Thyroid gland (tissue), 4 donors: ENCODE measurements around the gene LYRM4. TPM values are rescaled to one million over a fixed set of nuclear protein-coding genes. Genes with fewer than 3 reads are reported as not detected.

Source experiments
- DNase-seq, 2 donors: peaks; one replicate each; pipeline ENCODE4 v3.0.0-alpha.2; 2019
- H3K27ac ChIP-seq, 3 donors: fragments of 200-600 bp; sonication (generic); 1 replicate in 2 of 3; 2 replicates in 1 of 3; pipeline ENCODE4 v1.5.1; 2016 to 2019; ENCODE audit warnings: mild to moderate bottlenecking in 1 of 3, moderate library complexity in 1 of 3
- H3K27me3 ChIP-seq: fragments of 200-600 bp; sonication (generic); one replicate; pipeline ENCODE4 v1.5.1; 2019
- H3K36me3 ChIP-seq, 2 donors: fragments of 200-600 bp; sonication (generic); one replicate each; pipeline ENCODE4 v1.5.1; 2016 to 2019
- H3K4me1 ChIP-seq, 2 donors: fragments of 200-600 bp; sonication (generic); one replicate each; pipeline ENCODE4 v1.5.1; 2017 to 2019
- H3K4me3 ChIP-seq, 3 donors: fragments of 200-600 bp; sonication (generic); replicated peaks in 1 of 3; 1 replicate in 2 of 3; 2 replicates in 1 of 3; pipeline ENCODE4 v1.5.1; 2016; ENCODE audit warnings: mild to moderate bottlenecking in 1 of 3
- H3K9me3 ChIP-seq: fragments of 200-600 bp; sonication (generic); one replicate; pipeline ENCODE4 v1.5.1; 2017
- POLR2A ChIP-seq, 2 donors: fragments of 450-650 bp; IDR thresholded peaks; one replicate each; pipeline ENCODE4 v1.6.1; 2017; ENCODE audit warnings: antibody characterized with exemption in 2 of 2, mild to moderate bottlenecking in 2 of 2, moderate library complexity in 1 of 2
- WGBS, 2 donors: methylation state at CpG; one replicate each; pipeline ENCODE4 v1.1.5; 2017; 5-methylcytosine and 5-hydroxymethylcytosine counted together
- intact Hi-C: fragments of 100-400 bp; cut with DNase I; formaldehyde crosslinking; loops from one replicate; pipeline ENCODE4 v1.15.1; 2023
- total RNA-seq, 4 donors: library from RNA; depleted of rRNA; stranded (reverse); fragments of >200 nt; gene quantifications; one replicate each; pipeline ENCODE4 v1.2.3, GENCODE V29; 2016
- TF ChIP-seq, protein P1 (sequence below), 6 experiments: fragments of 200-600 bp in 3 of 6; fragments of 450-650 bp in 3 of 6; sonication (generic) in 3 of 6; IDR thresholded peaks; one replicate each; pipeline ENCODE4 v1.5.1; 2016 to 2019; ENCODE audit warnings: antibody characterized with exemption in 6 of 6, mild to moderate bottlenecking in 2 of 6, inconsistent platforms in 1 of 6, moderate library complexity in 1 of 6

Gene LYRM4
- total RNA-seq, 4 donors from 2014 or later: 26.7 to 32.2 (median 29.5) TPM

DNA sequence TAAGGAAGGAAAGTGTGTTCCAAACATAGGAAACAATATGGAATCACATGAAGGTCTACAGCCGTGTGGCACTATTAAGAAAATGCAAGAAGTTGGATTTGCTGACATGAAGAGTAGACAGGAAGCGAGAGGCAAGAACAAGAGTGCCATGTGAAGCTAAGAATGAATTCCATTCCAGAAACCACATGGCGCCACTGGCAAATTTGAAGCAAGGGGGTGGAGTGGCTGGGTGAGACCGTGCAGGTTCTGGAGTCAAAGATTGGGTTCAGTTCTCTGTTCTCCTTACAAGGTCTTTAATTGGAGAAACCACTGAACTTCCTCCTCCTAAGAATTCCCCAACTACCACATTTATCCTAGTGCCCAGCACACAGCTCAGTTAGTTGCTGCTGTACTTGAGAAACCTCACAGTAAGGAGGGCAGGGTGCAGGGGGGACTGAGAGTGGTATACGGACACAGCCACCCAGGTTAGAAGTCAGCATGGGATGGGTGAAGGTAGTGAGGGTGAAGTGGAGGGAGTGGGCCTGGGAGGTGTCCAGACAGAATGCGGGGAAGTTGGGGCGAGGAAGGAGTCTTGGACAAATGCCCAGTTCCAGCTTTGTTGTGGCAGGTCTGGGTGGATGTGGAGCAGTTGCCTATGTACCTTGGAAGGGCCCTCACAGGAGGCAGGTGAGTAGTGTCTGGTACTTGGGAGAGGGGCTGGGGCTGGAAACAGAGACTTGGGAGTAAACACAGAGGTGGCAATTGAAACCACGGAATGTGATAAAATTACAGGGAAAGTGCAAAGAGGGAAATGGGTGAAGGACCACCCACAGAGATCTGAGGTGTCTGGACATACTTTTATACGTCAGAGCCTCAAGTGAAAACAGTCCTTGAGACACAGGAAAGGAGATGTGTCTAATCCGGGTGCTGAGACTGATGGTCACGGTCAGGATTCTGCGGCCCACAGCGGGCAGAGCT is 14.3 kb downstream of the LYRM4 start:
- intact Hi-C loops: no loop called here
- 71 to 74% methylated on average over 13 of the region's 13 CpGs for WGBS, 2 donors

DNA sequence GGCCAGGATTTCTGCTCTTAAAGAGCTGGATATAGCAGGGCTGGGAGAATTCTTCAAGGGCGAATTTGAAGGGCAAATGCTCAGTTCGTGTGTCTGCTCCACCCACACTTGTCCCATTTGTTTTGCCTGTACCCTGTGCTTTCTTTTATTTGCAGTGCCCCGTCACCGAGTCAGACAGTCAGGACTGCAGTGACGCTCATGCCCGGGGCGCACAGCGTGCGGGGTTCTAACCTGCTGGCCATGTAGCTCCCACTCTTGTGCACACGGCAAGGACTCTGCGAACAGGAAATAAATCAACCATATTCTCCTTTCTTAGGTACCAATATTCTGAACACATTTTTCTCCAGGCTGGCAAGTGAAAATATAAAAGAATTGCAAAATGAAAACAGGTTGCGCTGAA is 17.7 kb downstream of the LYRM4 start:
- DNase-seq: no peak
- WGBS, 2 donors: 85 to 88% methylated on average over 12 of the region's 12 CpGs
- H3K4me3 ChIP-seq: no peak overlapping the region
- no peaks in the 10 kb centered on the region for H3K9me3 ChIP-seq
- peaks cover 0 to 7% of the 10 kb centered on the region in 2 donors for H3K4me1 ChIP-seq
- intact Hi-C loops: no loop called here
- no peak overlapping the region for H3K27ac ChIP-seq
- H3K36me3 ChIP-seq: no peaks in the 10 kb centered on the region
- TF ChIP-seq POLR2A (IDR thresholded peaks at IDR 0.05): no peak
- TF ChIP-seq, protein P1, sequence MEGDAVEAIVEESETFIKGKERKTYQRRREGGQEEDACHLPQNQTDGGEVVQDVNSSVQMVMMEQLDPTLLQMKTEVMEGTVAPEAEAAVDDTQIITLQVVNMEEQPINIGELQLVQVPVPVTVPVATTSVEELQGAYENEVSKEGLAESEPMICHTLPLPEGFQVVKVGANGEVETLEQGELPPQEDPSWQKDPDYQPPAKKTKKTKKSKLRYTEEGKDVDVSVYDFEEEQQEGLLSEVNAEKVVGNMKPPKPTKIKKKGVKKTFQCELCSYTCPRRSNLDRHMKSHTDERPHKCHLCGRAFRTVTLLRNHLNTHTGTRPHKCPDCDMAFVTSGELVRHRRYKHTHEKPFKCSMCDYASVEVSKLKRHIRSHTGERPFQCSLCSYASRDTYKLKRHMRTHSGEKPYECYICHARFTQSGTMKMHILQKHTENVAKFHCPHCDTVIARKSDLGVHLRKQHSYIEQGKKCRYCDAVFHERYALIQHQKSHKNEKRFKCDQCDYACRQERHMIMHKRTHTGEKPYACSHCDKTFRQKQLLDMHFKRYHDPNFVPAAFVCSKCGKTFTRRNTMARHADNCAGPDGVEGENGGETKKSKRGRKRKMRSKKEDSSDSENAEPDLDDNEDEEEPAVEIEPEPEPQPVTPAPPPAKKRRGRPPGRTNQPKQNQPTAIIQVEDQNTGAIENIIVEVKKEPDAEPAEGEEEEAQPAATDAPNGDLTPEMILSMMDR (IDR thresholded peaks at IDR 0.05): no peak
- H3K27me3 ChIP-seq: no peaks in the 10 kb centered on the region

More for the DNA sequence above, 14.3 kb downstream of the LYRM4 start:
- TF ChIP-seq POLR2A (IDR thresholded peaks at IDR 0.05): no peak
- TF ChIP-seq, protein P1 (IDR thresholded peaks at IDR 0.05): no peak
- DNase-seq: peak in 1 of 2 donors; percentile 8
- Histone ChIP-seq H3K36me3 (no peaks in the 10 kb centered on the region), H3K27ac (no peak overlapping the region), H3K9me3 (no peaks in the 10 kb centered on the region), H3K4me1 (peaks cover 0 to 7% of the 10 kb centered on the region in 2 donors), H3K4me3 (no peak overlapping the region), H3K27me3 (no peaks in the 10 kb centered on the region)

DNA sequence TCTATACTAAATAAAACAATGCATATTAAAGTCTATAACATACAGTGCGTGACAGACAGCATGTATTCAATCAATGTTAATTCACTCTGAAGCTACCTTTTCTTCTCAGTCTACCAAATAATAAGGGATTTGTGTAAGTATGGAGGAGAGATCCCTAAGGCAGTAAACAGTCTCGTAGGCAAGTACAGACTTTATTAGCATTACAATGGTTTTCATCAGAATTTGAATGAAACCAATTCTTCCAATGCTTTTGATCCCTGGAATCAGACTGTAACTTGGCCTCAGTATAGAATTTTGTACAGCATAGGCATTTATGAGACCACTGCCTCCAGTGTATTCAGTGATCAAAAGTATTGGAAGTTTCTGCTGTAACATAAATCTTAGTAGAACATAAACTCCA is 19.5 kb downstream of the LYRM4 start:
- intact Hi-C loops: no loop called here
- Histone ChIP-seq H3K4me3 (no peak overlapping the region), H3K9me3 (no peaks in the 10 kb centered on the region), H3K4me1 (peaks cover 0 to 2% of the 10 kb centered on the region in 2 donors), H3K36me3 (no peaks in the 10 kb centered on the region), H3K27me3 (no peaks in the 10 kb centered on the region), H3K27ac (no peak overlapping the region)
- TF ChIP-seq, protein P1 (IDR thresholded peaks at IDR 0.05): no peak
- TF ChIP-seq POLR2A (IDR thresholded peaks at IDR 0.05): no peak
- WGBS, 2 donors: 94 to 97% methylated on average over 2 of the region's 2 CpGs
- DNase-seq: no peak

GRCh38 chr6:5238336-5238735 is 22.4 kb downstream of the LYRM4 start:
- H3K4me1 ChIP-seq: no peaks in the 10 kb centered on the region
- peaks cover 0 to 3% of the 10 kb centered on the region in 2 donors for H3K36me3 ChIP-seq
- no peak overlapping the region for H3K4me3 ChIP-seq
- 95 to 96% methylated on average over 1 of the region's 1 CpG for WGBS, 2 donors
- H3K27me3 ChIP-seq: no peaks in the 10 kb centered on the region
- no peaks in the 10 kb centered on the region for H3K9me3 ChIP-seq
- intact Hi-C loops: no loop called here
- H3K27ac ChIP-seq: no peak overlapping the region
- no peak for DNase-seq
- TF ChIP-seq POLR2A (IDR thresholded peaks at IDR 0.05): no peak
- TF ChIP-seq, protein P1 (IDR thresholded peaks at IDR 0.05): no peak

DNA sequence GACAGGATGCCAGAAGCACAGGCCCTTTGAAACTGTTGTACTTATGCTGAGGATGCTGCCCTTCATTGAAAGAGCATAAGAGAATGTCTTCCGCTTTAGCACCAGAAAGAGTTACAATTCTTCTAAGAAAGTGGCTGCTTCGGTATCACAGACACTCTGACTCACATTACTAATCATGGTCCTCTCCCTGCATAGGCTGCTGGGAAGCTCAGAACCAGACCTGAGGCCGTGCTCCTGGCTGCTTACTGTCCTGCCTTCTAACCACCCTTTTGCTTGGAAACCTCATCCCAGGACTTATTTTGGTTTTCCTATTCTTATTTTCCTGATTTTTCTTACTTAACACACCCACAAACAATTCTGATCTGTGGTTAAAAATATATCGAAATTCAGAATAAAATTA is 22.9 kb downstream of the LYRM4 start:
- 94 to 95% methylated on average over 4 of the region's 4 CpGs for WGBS, 2 donors
- Histone ChIP-seq H3K27ac (no peak overlapping the region), H3K36me3 (peaks cover 0 to 3% of the 10 kb centered on the region in 2 donors), H3K4me1 (no peaks in the 10 kb centered on the region), H3K9me3 (no peaks in the 10 kb centered on the region), H3K4me3 (no peak overlapping the region), H3K27me3 (no peaks in the 10 kb centered on the region)
- intact Hi-C loops: no loop called here
- TF ChIP-seq, protein P1 (IDR thresholded peaks at IDR 0.05): no peak
- TF ChIP-seq POLR2A (IDR thresholded peaks at IDR 0.05): no peak
- no peak for DNase-seq
